ENCODE results near the gene HTATIP2. TPM values are rescaled to one million over a fixed set of nuclear protein-coding genes. Genes with fewer than 3 reads are reported as not detected.

HTATIP2 gene
- total RNA-seq, 1 experiment from 2014 or later = 44.1 TPM

Other genes starting within 250 kb of the HTATIP2 start
- gene DBX1, start 203.2 kb upstream of the HTATIP2 start, total RNA-seq (2014; rRNA removed) = not detected in 2 replicates
- gene PRMT3, start 24.0 kb downstream of the HTATIP2 start, total RNA-seq (2014; rRNA removed) = 23.5 and 23.8 TPM in 2 replicates
- gene SLC6A5, start 235.9 kb downstream of the HTATIP2 start, total RNA-seq (2014; rRNA removed) = not detected in 2 replicates